Measurements from ENCODE around the gene CDK5R1.

Gene CDK5R1

DNA sequence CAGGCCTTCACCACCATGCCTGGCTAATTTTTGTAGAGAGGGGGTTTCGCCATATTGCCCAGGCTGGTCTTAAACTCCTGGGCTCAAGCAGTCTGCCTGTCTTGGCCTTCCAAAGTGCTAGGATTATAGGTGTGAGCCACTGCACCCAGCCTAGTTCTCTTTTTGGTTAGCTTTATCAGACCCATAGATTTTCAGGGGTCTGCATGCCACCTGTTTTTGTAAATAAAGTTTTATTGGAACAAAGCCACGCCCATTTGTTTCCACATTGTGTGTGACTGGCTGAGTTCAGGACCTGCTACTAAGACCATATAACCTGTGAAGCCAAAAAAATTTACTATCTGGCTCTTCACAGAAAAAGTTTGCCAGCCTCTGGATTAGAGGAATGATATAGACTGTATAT, 34.9 kb upstream of the CDK5R1 start:
- no peak overlapping the region for H3K4me3 ChIP-seq (ENCODE audit: low read depth, low read length)
- no peak overlapping the region for H3K27ac ChIP-seq
- no peak for DNase-seq
- no peaks in the 10 kb centered on the region for H3K9me3 ChIP-seq (ENCODE audit: severe bottlenecking)
- TF ChIP-seq, protein P1, sequence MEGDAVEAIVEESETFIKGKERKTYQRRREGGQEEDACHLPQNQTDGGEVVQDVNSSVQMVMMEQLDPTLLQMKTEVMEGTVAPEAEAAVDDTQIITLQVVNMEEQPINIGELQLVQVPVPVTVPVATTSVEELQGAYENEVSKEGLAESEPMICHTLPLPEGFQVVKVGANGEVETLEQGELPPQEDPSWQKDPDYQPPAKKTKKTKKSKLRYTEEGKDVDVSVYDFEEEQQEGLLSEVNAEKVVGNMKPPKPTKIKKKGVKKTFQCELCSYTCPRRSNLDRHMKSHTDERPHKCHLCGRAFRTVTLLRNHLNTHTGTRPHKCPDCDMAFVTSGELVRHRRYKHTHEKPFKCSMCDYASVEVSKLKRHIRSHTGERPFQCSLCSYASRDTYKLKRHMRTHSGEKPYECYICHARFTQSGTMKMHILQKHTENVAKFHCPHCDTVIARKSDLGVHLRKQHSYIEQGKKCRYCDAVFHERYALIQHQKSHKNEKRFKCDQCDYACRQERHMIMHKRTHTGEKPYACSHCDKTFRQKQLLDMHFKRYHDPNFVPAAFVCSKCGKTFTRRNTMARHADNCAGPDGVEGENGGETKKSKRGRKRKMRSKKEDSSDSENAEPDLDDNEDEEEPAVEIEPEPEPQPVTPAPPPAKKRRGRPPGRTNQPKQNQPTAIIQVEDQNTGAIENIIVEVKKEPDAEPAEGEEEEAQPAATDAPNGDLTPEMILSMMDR (IDR thresholded peaks at IDR 0.05; ENCODE audit: low read depth, low read length): no peak
- peaks cover 88% of the 10 kb centered on the region for H3K36me3 ChIP-seq
- H3K27me3 ChIP-seq (ENCODE audit: insufficient read depth, low read depth, severe bottlenecking): no peaks in the 10 kb centered on the region

- DNase-seq: no peak
- H3K9me3 ChIP-seq (ENCODE audit: severe bottlenecking): no peaks in the 10 kb centered on the region
- H3K36me3 ChIP-seq: peaks cover 88% of the 10 kb centered on the region
- H3K27me3 ChIP-seq (ENCODE audit: insufficient read depth, low read depth, severe bottlenecking): no peaks in the 10 kb centered on the region
- no peak overlapping the region for H3K27ac ChIP-seq
- TF ChIP-seq, protein P1 (IDR thresholded peaks at IDR 0.05; ENCODE audit: low read depth, low read length): no peak
- H3K4me3 ChIP-seq (ENCODE audit: low read depth, low read length): no peak overlapping the region
Measured at GRCh38 chr17:32452281-32452680, 34.5 kb upstream of the CDK5R1 start.

DNA sequence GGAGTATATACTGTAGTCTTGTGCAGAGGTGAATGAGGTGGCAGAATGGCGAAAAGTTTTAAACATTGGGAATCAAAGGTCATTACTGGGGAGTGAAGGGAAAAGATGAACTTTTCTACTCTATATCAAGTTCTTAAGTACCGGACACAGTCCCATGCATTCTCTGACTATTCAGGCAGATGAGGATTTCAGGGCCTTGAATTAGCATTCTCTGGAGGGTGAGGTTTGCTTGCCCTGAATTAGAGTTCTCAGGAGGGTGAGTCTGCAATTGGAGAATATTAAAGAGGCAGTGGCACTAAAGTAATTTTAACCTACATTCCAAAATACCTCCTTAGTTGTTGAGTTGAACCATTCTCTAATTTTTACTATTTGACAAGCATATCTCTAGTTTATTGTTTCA, 33.4 kb upstream of the CDK5R1 start:
- DNase-seq: no peak
- Histone ChIP-seq H3K27ac (no peak overlapping the region), H3K36me3 (peaks cover 88% of the 10 kb centered on the region), H3K4me3 (ENCODE audit: low read depth, low read length) (no peak overlapping the region), H3K27me3 (ENCODE audit: insufficient read depth, low read depth, severe bottlenecking) (no peaks in the 10 kb centered on the region), H3K9me3 (ENCODE audit: severe bottlenecking) (no peaks in the 10 kb centered on the region)
- TF ChIP-seq, protein P1 (IDR thresholded peaks at IDR 0.05; ENCODE audit: low read depth, low read length): no peak

DNA sequence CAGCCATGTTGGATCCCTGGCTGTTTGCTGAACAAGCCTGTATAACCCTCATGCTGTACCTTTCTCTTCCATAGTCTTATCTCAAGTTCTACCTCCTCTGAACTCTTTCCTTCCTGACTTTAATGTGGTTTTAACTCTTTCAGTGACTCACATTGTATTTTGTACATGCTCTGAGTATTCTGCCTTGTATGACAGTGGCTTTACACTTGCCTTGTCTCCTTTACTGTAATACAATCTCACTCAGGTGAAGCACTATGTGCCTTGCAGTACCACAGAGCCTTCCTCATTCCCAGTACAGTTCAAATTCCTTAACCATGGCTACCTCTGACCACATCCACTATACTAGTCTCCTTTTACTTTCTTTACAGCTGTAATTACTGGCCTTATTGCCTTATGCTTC, 28.4 kb upstream of the CDK5R1 start:
- TF ChIP-seq, protein P1 (IDR thresholded peaks at IDR 0.05; ENCODE audit: low read depth, low read length): no peak
- H3K4me3 ChIP-seq (ENCODE audit: low read depth, low read length): no peak overlapping the region
- no peak for DNase-seq
- H3K9me3 ChIP-seq (ENCODE audit: severe bottlenecking): no peaks in the 10 kb centered on the region
- H3K36me3 ChIP-seq: peaks cover 81% of the 10 kb centered on the region
- H3K27me3 ChIP-seq (ENCODE audit: insufficient read depth, low read depth, severe bottlenecking): no peaks in the 10 kb centered on the region
- no peak overlapping the region for H3K27ac ChIP-seq

- Histone ChIP-seq H3K36me3 (peaks cover 81% of the 10 kb centered on the region), H3K4me3 (ENCODE audit: low read depth, low read length) (no peak overlapping the region), H3K27me3 (ENCODE audit: insufficient read depth, low read depth, severe bottlenecking) (no peaks in the 10 kb centered on the region), H3K9me3 (ENCODE audit: severe bottlenecking) (no peaks in the 10 kb centered on the region), H3K27ac (no peak overlapping the region)
- no peak for DNase-seq
- TF ChIP-seq, protein P1 (IDR thresholded peaks at IDR 0.05; ENCODE audit: low read depth, low read length): no peak
Measured at GRCh38 chr17:32460054-32460453, 26.7 kb upstream of the CDK5R1 start.

DNA sequence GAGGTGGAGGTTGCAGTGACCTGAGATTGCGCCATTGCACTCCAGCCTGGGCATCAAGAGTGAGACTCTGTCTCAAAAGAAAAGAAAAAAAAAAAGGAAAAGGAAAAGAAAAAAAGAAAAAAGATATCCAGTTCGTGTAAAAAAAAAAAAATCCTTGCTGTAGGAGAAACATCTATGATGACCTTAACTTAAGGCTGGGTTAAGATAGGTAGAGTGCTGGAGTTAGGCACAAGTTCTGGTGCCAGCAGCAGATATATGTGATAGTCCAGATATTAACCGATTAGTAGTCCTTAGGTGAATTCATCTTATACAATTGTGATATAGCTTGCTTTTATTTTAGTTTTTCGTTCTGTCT, 25.3 kb upstream of the CDK5R1 start:
- DNase-seq: no peak
- no peak overlapping the region for H3K27ac ChIP-seq
- H3K4me3 ChIP-seq (ENCODE audit: low read depth, low read length): no peak overlapping the region
- TF ChIP-seq, protein P1 (IDR thresholded peaks at IDR 0.05; ENCODE audit: low read depth, low read length): no peak
- H3K27me3 ChIP-seq (ENCODE audit: insufficient read depth, low read depth, severe bottlenecking): no peaks in the 10 kb centered on the region
- peaks cover 83% of the 10 kb centered on the region for H3K36me3 ChIP-seq
- H3K9me3 ChIP-seq (ENCODE audit: severe bottlenecking): no peaks in the 10 kb centered on the region

Measured in WERI-Rb-1 (cell line).